Measurements from ENCODE around the gene CAMSAP3.
"Not testable (repeated sequence)": the region's sequence is repeated elsewhere in the genome, so short reads cannot be mapped to it uniquely, and the experiment has no call there.

Gene CAMSAP3

DNA sequence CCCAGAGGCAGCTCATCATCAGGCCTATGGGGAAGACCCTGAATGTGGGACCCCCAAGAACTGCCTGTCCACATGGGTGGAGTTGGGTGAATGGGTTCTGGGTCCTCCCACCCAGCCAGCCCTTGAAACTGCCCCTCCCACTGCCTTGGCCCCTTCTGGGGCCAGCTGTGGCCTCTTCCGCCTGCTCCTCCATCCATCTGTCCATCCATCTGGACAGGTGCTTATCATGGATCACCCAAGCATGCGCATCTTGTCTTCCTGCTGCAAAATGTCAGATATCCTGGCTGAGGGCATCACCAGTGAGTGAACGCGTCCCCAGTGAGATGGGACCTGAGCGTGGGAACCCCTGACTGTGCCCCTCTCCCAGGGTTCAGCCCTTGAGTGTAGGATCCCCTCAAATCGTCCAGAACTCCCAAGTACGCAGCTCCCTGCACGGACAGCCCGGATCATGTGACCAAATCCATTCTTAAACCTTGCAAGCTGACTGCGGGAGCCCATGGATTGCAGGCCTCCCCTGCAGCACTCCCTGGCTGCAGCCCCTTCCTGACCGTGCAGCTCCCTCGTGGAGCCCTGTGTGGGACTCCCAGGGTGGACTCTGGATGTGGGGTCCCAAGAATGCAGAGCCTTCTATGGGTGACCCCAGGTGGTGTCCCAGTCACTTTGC lies 43.3 kb downstream of the CAMSAP3 start:
- H3K27ac ChIP-seq: no peak overlapping the region
- DNase-seq (ENCODE audit: low spot score): no peak
- H3K4me3 ChIP-seq: no peak overlapping the region
- no peak for TF ChIP-seq CTCF (IDR thresholded peaks at IDR 0.05)

- Histone ChIP-seq H3K4me3 (no peak overlapping the region), H3K27ac (no peak overlapping the region)
- DNase-seq (ENCODE audit: low spot score): no peak
- TF ChIP-seq CTCF (IDR thresholded peaks at IDR 0.05): no peak
These were observed 44.2 kb downstream of the CAMSAP3 start for GRCh38 chr19:7639863-7640348.

GRCh38 chr19:7640803-7641202 lies 45.1 kb downstream of the CAMSAP3 start:
- no peak for DNase-seq (ENCODE audit: low spot score)
- TF ChIP-seq CTCF (IDR thresholded peaks at IDR 0.05): no peak
- Histone ChIP-seq H3K4me3 (no peak overlapping the region), H3K27ac (no peak overlapping the region)

- H3K27ac ChIP-seq: no peak overlapping the region
These were observed 45.9 kb downstream of the CAMSAP3 start for GRCh38 chr19:7641290-7642276.

GRCh38 chr19:7642295-7643030 lies 46.8 kb downstream of the CAMSAP3 start:
- no peak overlapping the region for H3K4me3 ChIP-seq
- no peak for DNase-seq (ENCODE audit: low spot score)
- H3K27ac ChIP-seq: no peak overlapping the region
- TF ChIP-seq CTCF (IDR thresholded peaks at IDR 0.05): no peak

More at GRCh38 chr19:7641290-7642276, 45.9 kb downstream of the CAMSAP3 start:
- no peak overlapping the region for H3K4me3 ChIP-seq
- no peak for TF ChIP-seq CTCF (IDR thresholded peaks at IDR 0.05)
- no peak for DNase-seq (ENCODE audit: low spot score)

GRCh38 chr19:7643031-7643415 lies 47.4 kb downstream of the CAMSAP3 start:
- no peak for DNase-seq (ENCODE audit: low spot score)
- no peak overlapping the region for H3K27ac ChIP-seq
- no peak for TF ChIP-seq CTCF (IDR thresholded peaks at IDR 0.05)
- no peak overlapping the region for H3K4me3 ChIP-seq

GRCh38 chr19:7643629-7644549 lies 48.2 kb downstream of the CAMSAP3 start:
- H3K27ac ChIP-seq; H3K4me3 ChIP-seq; DNase-seq (ENCODE audit: low spot score): not testable (repeated sequence)

All from coronary artery (tissue), 2 donors.